ENCODE data around the gene ZNF585A.

ZNF585A gene

DNA sequence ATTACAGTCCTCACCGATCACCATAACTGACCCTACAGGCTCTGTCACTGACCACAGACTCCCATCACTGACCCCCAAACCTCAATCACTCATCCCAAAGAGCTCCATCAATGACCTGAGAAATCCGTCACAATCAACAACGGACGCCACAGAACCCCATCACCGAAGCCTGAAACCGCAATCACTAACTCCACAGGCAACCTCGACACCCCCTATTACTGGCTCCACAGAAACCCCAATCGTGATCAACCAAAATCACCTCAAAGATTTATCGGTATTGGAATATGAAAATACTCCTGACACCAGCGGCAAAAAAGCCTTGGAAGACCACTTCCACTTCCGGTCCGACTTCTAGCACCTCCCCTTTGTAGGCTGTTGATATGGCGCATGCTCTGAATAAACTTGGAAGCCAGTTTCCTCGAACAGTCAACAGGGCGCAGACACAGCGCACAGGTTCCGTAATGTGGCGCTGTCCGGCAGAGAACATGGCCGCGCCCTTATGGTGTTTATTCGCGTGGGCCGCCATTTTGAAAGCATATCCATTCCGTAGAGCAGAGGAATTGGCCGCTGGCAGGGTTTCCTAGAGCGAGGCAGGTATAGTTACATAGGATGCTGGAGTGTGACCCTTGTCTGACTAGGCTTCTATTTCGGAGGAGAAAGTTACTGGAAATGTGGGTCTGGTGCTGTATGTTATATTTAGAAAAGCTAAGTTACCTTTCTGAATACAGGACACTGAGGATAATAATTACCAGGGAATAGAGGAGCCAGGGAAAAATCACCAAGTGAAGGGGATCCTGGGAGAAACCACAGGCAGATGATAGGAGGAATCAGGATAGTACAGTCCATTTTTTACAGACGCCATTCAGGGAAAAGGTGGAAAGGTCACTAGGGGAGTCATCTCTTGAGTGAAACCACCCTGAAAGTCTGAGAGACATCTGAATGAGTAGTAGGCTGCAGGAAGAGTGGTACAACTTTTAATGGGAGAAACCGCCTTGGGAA is at the start of gene ZNF585A:
ZNF585A (minus strand) TSS at position 328 of the 999 bp plus-strand sequence. CDS start 2,785 bp downstream, outside the sequence.
- in situ Hi-C loops (cut with MboI; ENCODE audit: low pct_unique_long_range_greater_than_20kb, low sequenced_read_pairs, unreplicated experiment): no loop called here
- TF ChIP-seq, protein P1, sequence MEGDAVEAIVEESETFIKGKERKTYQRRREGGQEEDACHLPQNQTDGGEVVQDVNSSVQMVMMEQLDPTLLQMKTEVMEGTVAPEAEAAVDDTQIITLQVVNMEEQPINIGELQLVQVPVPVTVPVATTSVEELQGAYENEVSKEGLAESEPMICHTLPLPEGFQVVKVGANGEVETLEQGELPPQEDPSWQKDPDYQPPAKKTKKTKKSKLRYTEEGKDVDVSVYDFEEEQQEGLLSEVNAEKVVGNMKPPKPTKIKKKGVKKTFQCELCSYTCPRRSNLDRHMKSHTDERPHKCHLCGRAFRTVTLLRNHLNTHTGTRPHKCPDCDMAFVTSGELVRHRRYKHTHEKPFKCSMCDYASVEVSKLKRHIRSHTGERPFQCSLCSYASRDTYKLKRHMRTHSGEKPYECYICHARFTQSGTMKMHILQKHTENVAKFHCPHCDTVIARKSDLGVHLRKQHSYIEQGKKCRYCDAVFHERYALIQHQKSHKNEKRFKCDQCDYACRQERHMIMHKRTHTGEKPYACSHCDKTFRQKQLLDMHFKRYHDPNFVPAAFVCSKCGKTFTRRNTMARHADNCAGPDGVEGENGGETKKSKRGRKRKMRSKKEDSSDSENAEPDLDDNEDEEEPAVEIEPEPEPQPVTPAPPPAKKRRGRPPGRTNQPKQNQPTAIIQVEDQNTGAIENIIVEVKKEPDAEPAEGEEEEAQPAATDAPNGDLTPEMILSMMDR (IDR thresholded peaks at IDR 0.05; ENCODE audit: extremely low read depth, insufficient read depth, missing control alignments): peak; percentile 30
- DNase-seq (ENCODE audit: low spot score): peak; percentile 85

- DNase-seq (ENCODE audit: low spot score): no peak
- TF ChIP-seq, protein P1 (IDR thresholded peaks at IDR 0.05; ENCODE audit: extremely low read depth, insufficient read depth, missing control alignments): no peak
- in situ Hi-C loops (cut with MboI; ENCODE audit: low pct_unique_long_range_greater_than_20kb, low sequenced_read_pairs, unreplicated experiment): no loop called here
These were observed 48.6 kb upstream of the ZNF585A start for GRCh38 chr19:37221136-37221535.

GRCh38 chr19:37220383-37220782 is 47.9 kb upstream of the ZNF585A start:
- DNase-seq (ENCODE audit: low spot score): no peak
- TF ChIP-seq, protein P1 (IDR thresholded peaks at IDR 0.05; ENCODE audit: extremely low read depth, insufficient read depth, missing control alignments): no peak
- in situ Hi-C loops (cut with MboI; ENCODE audit: low pct_unique_long_range_greater_than_20kb, low sequenced_read_pairs, unreplicated experiment): no loop called here

DNA sequence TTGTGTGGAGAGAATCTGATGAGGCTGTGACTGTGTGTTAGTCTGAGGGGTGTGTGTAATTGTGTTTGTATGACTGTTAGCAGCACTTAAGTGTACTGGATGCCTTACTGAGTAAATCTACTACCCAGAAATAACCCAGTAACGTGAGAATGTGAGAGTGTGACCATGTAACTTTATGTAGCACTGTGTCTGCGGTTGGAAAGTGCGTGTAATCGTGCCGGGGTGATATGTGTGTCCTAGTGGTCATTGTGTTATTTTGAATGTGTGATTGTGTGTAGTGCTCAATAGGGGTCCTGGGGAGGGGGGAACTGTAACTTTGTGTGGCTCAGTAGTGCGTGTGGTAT is 46.1 kb upstream of the ZNF585A start:
- TF ChIP-seq, protein P1 (IDR thresholded peaks at IDR 0.05; ENCODE audit: extremely low read depth, insufficient read depth, missing control alignments): no peak
- no peak for DNase-seq (ENCODE audit: low spot score)

GRCh38 chr19:37217775-37218591 is 45.5 kb upstream of the ZNF585A start, which contains the start of gene ZNF383:
Gene ZNF383 (plus strand): TSS chr19:37218214. CDS start chr19:37230454, 12,240 bp downstream.
- in situ Hi-C loops (cut with MboI; ENCODE audit: low pct_unique_long_range_greater_than_20kb, low sequenced_read_pairs, unreplicated experiment): no loop called here
- DNase-seq (ENCODE audit: low spot score): peak; percentile 87
- TF ChIP-seq, protein P1 (IDR thresholded peaks at IDR 0.05; ENCODE audit: extremely low read depth, insufficient read depth, missing control alignments): no peak

More for the DNA sequence above, 46.1 kb upstream of the ZNF585A start:
- in situ Hi-C loops (cut with MboI; ENCODE audit: low pct_unique_long_range_greater_than_20kb, low sequenced_read_pairs, unreplicated experiment): no loop called here

GRCh38 chr19:37217480-37217774 is 44.9 kb upstream of the ZNF585A start:
- TF ChIP-seq, protein P1 (IDR thresholded peaks at IDR 0.05; ENCODE audit: extremely low read depth, insufficient read depth, missing control alignments): no peak
- no peak for DNase-seq (ENCODE audit: low spot score)
- in situ Hi-C loops (cut with MboI; ENCODE audit: low pct_unique_long_range_greater_than_20kb, low sequenced_read_pairs, unreplicated experiment): no loop called here
